Transverse colon (tissue), 4 donors: ENCODE measurements around the gene GATA3. TPM values are rescaled to one million over a fixed set of nuclear protein-coding genes. Genes with fewer than 3 reads are reported as not detected.

Source experiments
- DNase-seq: peaks from one replicate; pipeline ENCODE4 v3.0.0-alpha.2; 2019
- H3K27ac ChIP-seq, 4 donors: fragments of 200-600 bp; sonication (generic); 2 replicates each; pipeline ENCODE4 v1.5.1; 2016 to 2018; ENCODE audit warnings: inconsistent platforms in 4 of 4
- H3K27me3 ChIP-seq: fragments of 200-600 bp; sonication (generic); 2 replicates; pipeline ENCODE4 v1.5.1; 2017; ENCODE audit warnings: inconsistent platforms
- H3K36me3 ChIP-seq, 4 donors: fragments of 200-600 bp; sonication (generic); 2 replicates each; pipeline ENCODE4 v1.5.1; 2017 to 2019; ENCODE audit warnings: inconsistent platforms in 4 of 4
- H3K4me1 ChIP-seq, 4 donors: fragments of 200-600 bp; sonication (generic); 2 replicates each; pipeline ENCODE4 v1.5.1; 2017 to 2020; ENCODE audit warnings: inconsistent platforms in 4 of 4
- H3K4me3 ChIP-seq, 4 donors: fragments of 200-600 bp; sonication (generic); 1 replicate in 1 of 4; 2 replicates in 3 of 4; pipeline versions ENCODE4 v1.5.1 to v1.6.1; 2017 to 2019; ENCODE audit warnings: inconsistent platforms in 4 of 4
- H3K9me3 ChIP-seq, 2 donors: fragments of 200-600 bp; sonication (generic); 2 replicates each; pipeline ENCODE4 v1.5.1; 2017 to 2019; ENCODE audit warnings: inconsistent platforms in 2 of 2
- CTCF ChIP-seq, 5 experiments: fragments of 200-600 bp in 3 of 5; fragments of 450-650 bp in 2 of 5; sonication (generic) in 3 of 5; IDR thresholded peaks; 1 replicate in 2 of 5; 2 replicates in 3 of 5; pipeline ENCODE4 v1.5.1; 2016 to 2017; ENCODE audit warnings: antibody characterized with exemption in 5 of 5, inconsistent platforms in 3 of 5, mild to moderate bottlenecking in 2 of 5, moderate library complexity in 1 of 5
- EP300 ChIP-seq: sonication (generic); formaldehyde crosslinking; IDR thresholded peaks from one replicate; pipeline ENCODE4 v1.6.1; 2017; ENCODE audit warnings: antibody characterized with exemption, low read depth
- POLR2A ChIP-seq: fragments of 450-650 bp; IDR thresholded peaks from one replicate; pipeline ENCODE4 v1.6.1; 2016; ENCODE audit warnings: antibody characterized with exemption, mild to moderate bottlenecking, moderate library complexity
- POLR2AphosphoS5 ChIP-seq, 3 donors: sonication (generic); formaldehyde crosslinking; IDR thresholded peaks; one replicate each; pipeline ENCODE4 v1.6.1; 2016; ENCODE audit warnings: antibody characterized with exemption in 3 of 3
- WGBS, 2 donors: methylation state at CpG; one replicate each; pipeline ENCODE4 v1.1.5; 2018; ENCODE audit warnings: low coverage in 1 of 2; 5-methylcytosine and 5-hydroxymethylcytosine counted together
- in situ Hi-C, 4 donors: fragments of 200-750 bp; cut with MboI; loops; one replicate each; pipeline versions ENCODE4 v1.15.0 to v1.15.1; 2017; ENCODE audit warnings: low sequenced_read_pairs in 3 of 4, low pct_ligation_motif_present in 1 of 4, low pct_unique_long_range_greater_than_20kb in 1 of 4
- intact Hi-C: fragments of 100-400 bp; cut with DNase I; formaldehyde crosslinking; loops from one replicate; pipeline ENCODE4 v1.15.1; 2023; ENCODE audit warnings: low total_unique reads
- total RNA-seq, 4 donors: library from RNA; depleted of rRNA; stranded (reverse); fragments of >200 nt; gene quantifications; one replicate each; pipeline ENCODE4 v1.1.0, GENCODE V29; 2016

Gene GATA3
- total RNA-seq: under 1 TPM in 1 of 4 donors, not detected in 3; 0.48 TPM

- intact Hi-C loops (no loop called here), in situ Hi-C loops (no loop called here)
- WGBS, 2 donors: 3% methylated on average over 58 of the region's 65 CpGs; no CpG with 5 or more reads in 1 of the 2 donors
- H3K4me1 ChIP-seq: peaks cover 27 to 63% (median 55%) of the 10 kb centered on the region in 4 donors
- no peak for TF ChIP-seq EP300
- TF ChIP-seq CTCF (IDR thresholded peaks at IDR 0.05): no peak
- TF ChIP-seq POLR2AphosphoS5 (IDR thresholded peaks at IDR 0.05): peak in 2 of 3 donors; percentile 14
- no peak for TF ChIP-seq POLR2A
- DNase-seq: peak; percentile 57
- H3K9me3 ChIP-seq: no peaks in the 10 kb centered on the region
- H3K4me3 ChIP-seq: peak within 1 kb of the TSS in 3 of 4 donors; percentile 30 to 63 (median 43)
- H3K27ac ChIP-seq: peak within 1 kb of the TSS; percentile 36 to 63 (median 47)
- peaks cover 100% of the 10 kb centered on the region for H3K27me3 ChIP-seq
- H3K36me3 ChIP-seq: no peaks in the 10 kb centered on the region
Observed at GRCh38 chr10:8054494-8055407, at the start of gene GATA3. Gene GATA3, plus strand, starts transcription at chr10:8054688. Its CDS starts 968 bp downstream, at chr10:8055656.

DNA sequence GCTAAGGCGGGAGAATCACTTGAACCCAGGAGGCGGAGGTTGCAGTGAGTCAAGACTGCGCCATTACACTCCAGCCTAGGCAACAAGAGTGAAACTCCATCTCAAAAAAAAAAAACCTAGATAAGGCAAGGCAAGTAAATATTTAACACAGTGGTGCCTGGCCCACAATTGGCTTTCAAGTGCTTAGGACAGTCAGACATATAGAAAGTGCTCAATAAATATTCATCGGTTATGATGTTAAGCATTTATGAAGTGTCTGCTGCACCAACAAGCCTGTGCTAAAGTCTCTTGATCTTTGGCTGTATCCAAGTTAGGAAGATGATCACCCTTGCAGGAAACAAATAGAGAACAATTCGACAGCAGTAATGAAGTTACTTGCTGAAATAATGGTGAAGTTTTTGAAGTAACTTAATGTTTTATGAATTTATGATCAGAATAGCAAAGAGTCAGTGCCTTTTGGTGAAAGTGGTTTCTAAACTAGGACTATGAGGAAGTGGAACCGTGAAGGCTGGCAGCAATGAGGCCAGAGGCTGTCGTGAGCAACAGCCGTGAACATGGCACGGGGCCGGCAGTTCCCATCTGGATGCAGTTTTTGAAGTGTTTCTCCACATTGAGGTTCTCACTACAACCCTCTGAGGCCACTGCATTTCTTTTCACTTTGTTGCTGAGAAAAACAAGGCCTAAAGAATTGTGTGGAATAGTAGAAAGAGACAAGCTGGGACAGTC is 48.1 kb upstream of the GATA3 start:
- no peak overlapping the region for H3K4me3 ChIP-seq
- no peak overlapping the region for H3K27ac ChIP-seq
- H3K36me3 ChIP-seq: peaks cover 0 to 15% (median 0%) of the 10 kb centered on the region in 4 donors
- peaks cover 6 to 34% of the 10 kb centered on the region in 2 donors for H3K9me3 ChIP-seq
- 82% methylated on average over 10 of the region's 10 CpGs for WGBS, 2 donors
- DNase-seq: no peak
- in situ Hi-C loops: no loop called here
- no peaks in the 10 kb centered on the region for H3K4me1 ChIP-seq
- intact Hi-C loops: no loop called here
- no peak for TF ChIP-seq POLR2AphosphoS5 (IDR thresholded peaks at IDR 0.05)
- no peak for TF ChIP-seq POLR2A
- no peak for TF ChIP-seq CTCF (IDR thresholded peaks at IDR 0.05)
- no peak for TF ChIP-seq EP300
- H3K27me3 ChIP-seq: no peaks in the 10 kb centered on the region

GRCh38 chr10:8009031-8009430 is 45.5 kb upstream of the GATA3 start:
- H3K36me3 ChIP-seq: peaks cover 0 to 15% (median 0%) of the 10 kb centered on the region in 4 donors
- 93 to 97% methylated on average over 5 to 38 of the region's 38 CpGs for WGBS, 2 donors
- peaks cover 5 to 14% of the 10 kb centered on the region in 2 donors for H3K9me3 ChIP-seq
- DNase-seq: no peak
- in situ Hi-C loops: no loop called here
- H3K4me1 ChIP-seq: no peaks in the 10 kb centered on the region
- TF ChIP-seq CTCF (IDR thresholded peaks at IDR 0.05): no peak
- TF ChIP-seq POLR2A: no peak
- TF ChIP-seq POLR2AphosphoS5 (IDR thresholded peaks at IDR 0.05): no peak
- TF ChIP-seq EP300: no peak
- intact Hi-C loops: no loop called here
- H3K27ac ChIP-seq: no peak overlapping the region
- H3K4me3 ChIP-seq: no peak overlapping the region
- H3K27me3 ChIP-seq: no peaks in the 10 kb centered on the region

- H3K27me3 ChIP-seq: no peaks in the 10 kb centered on the region
- 75 to 93% methylated on average over 1 of the region's 1 CpG for WGBS, 2 donors
- no peak for TF ChIP-seq POLR2AphosphoS5 (IDR thresholded peaks at IDR 0.05)
- TF ChIP-seq POLR2A: no peak
- TF ChIP-seq EP300: no peak
- no peak for TF ChIP-seq CTCF (IDR thresholded peaks at IDR 0.05)
- H3K4me1 ChIP-seq: no peaks in the 10 kb centered on the region
- intact Hi-C loops: loop anchor here (10.0 kb wide), 1 partner anchor 968 kb away; no protein-coding TSS in a partner anchor
- in situ Hi-C loops: no loop called here
- H3K36me3 ChIP-seq: peaks cover 0 to 13% (median 3%) of the 10 kb centered on the region in 4 donors
- no peak overlapping the region for H3K27ac ChIP-seq
- no peak for DNase-seq
- no peak overlapping the region for H3K4me3 ChIP-seq
- H3K9me3 ChIP-seq: no peaks in the 10 kb centered on the region
Observed at GRCh38 chr10:8013006-8013405, 41.5 kb upstream of the GATA3 start.
